ENCODE measurements around the gene NPAS3.

DNA sequence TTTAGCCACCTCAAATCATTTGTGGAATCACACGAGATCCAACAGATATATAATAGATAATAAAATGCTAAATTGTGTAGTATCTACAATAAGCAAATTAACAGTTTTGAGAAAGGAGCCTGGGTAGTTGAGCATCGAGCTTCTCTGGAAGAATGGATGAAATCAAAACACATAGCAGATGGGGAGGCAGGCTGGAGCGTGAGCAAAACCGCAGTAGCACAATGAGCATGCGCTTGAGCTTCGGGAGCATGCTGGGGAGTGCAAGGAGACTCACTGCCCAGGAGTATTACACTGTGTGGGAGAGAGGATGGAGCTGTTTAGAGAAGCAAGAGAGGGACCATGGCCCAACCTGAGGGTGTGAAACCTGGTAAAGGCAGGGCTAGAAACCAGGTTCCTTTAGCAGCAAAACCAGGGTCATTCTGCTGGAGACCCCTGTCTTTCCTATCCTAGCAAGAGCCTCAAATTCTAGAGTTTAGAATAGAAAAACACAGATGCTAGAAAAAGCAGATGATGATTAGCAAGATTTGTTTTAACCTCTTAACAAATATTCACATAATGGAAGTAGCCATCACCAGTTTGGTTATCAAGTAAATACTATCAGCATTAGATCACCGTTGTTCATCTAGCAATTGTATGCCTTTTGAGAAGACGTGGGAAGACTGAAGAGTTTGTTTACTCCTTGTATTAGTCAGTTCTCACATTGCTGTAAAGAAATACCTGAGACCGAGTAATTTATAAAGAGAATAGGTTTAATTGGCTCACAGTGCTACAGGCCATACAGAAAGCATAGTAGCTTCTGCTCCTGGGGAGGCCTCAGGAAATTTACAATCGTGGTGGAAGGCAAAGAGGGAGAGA, 527.4 kb downstream of the NPAS3 start:
- TF ChIP-seq, protein P1, sequence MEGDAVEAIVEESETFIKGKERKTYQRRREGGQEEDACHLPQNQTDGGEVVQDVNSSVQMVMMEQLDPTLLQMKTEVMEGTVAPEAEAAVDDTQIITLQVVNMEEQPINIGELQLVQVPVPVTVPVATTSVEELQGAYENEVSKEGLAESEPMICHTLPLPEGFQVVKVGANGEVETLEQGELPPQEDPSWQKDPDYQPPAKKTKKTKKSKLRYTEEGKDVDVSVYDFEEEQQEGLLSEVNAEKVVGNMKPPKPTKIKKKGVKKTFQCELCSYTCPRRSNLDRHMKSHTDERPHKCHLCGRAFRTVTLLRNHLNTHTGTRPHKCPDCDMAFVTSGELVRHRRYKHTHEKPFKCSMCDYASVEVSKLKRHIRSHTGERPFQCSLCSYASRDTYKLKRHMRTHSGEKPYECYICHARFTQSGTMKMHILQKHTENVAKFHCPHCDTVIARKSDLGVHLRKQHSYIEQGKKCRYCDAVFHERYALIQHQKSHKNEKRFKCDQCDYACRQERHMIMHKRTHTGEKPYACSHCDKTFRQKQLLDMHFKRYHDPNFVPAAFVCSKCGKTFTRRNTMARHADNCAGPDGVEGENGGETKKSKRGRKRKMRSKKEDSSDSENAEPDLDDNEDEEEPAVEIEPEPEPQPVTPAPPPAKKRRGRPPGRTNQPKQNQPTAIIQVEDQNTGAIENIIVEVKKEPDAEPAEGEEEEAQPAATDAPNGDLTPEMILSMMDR (conservative IDR thresholded peaks at IDR 0.05; ENCODE audit: low read length): no peak
- TF ChIP-seq EZH2phosphoT487 (IDR thresholded peaks at IDR 0.05; ENCODE audit: borderline replicate concordance, low read depth, low read length): no peak
